ENCODE measurements around the gene CTNND1. TPM values are rescaled to one million over a fixed set of nuclear protein-coding genes. Genes with fewer than 3 reads are reported as not detected.

Gene CTNND1
- total and polyA plus RNA-seq, 2 of the 4 experiments (the other 2 are of a cell fraction), result 88.5 to 229 TPM

GRCh38 chr11:57781529-57781943 lies 19.9 kb downstream of the CTNND1 start:
- 100% methylated on average over 1 of the region's 3 CpGs; no CpG with 5 or more reads in 1 of the 2 experiments for WGBS, 2 experiments (ENCODE audit: extremely low coverage in 2 of 2, insufficient read length in 1 of 2)
- no peak overlapping the region for H3K4ac ChIP-seq (ENCODE audit: low read depth, low read length)

More at GRCh38 chr11:57781529-57781943, 19.9 kb downstream of the CTNND1 start:
- H2AK5ac ChIP-seq (ENCODE audit: low read depth, low read length), result no peak overlapping the region
- no peak overlapping the region for H3K4me3 ChIP-seq (ENCODE audit: insufficient read depth, low read depth, low read length)
- peaks cover 8% of the 10 kb centered on the region for H3K36me3 ChIP-seq (ENCODE audit: control insufficient read depth, insufficient read depth, low read length)
- dilution Hi-C loops (cut with HindIII; ENCODE audit: low sequenced_read_pairs, unreplicated experiment) (no loop called here), intact Hi-C loops (cut with micrococcal nuclease) (no loop called here), in situ Hi-C loops (cut with MboI; ENCODE audit: low sequenced_read_pairs) (no loop called here)
- peaks cover 97% of the 10 kb centered on the region for H4K20me1 ChIP-seq (ENCODE audit: insufficient read depth, low read length)
- H3K27me3 ChIP-seq (ENCODE audit: control insufficient read depth, insufficient read depth, low read length), result no peaks in the 10 kb centered on the region
- H3K4me2 ChIP-seq (ENCODE audit: low read depth, low read length), result no peak overlapping the region
- DNase-seq (peak; percentile 33), ATAC-seq (ENCODE audit: low read depth) (no peak)
- no peak overlapping the region for H2BK20ac ChIP-seq (ENCODE audit: low read depth, low read length)
- POLR2A ChIA-PET (ENCODE audit: unreplicated experiment), result no interaction called here
- no peak overlapping the region for H2BK120ac ChIP-seq (ENCODE audit: low read depth, low read length)
- H3K9me1 ChIP-seq (ENCODE audit: insufficient read depth, low read length), result 0 out of 2 replicates have a peak, but pooled peaks cover 11% of the 10 kb centered on the region
- H3K79me1 ChIP-seq (ENCODE audit: low read depth in 1 of 2, low read length in 2 of 2), result peaks cover 10 to 73% of the 10 kb centered on the region in 2 experiments; a peak in 3 of 4 replicates
- BruUV-seq (replicated peaks), result no TSS peak
- H3K4me1 ChIP-seq (ENCODE audit: control insufficient read depth, insufficient read depth, low read length), result peaks cover 17% of the 10 kb centered on the region
- H3K18ac ChIP-seq (ENCODE audit: low read depth, low read length), result no peak overlapping the region
- H2AK9ac ChIP-seq (replicated peaks; ENCODE audit: low read depth, low read length, poor library complexity), result no peak overlapping the region
- H3K27ac ChIP-seq (ENCODE audit: insufficient read depth, low read length), result no peak overlapping the region
- no peak overlapping the region for H4K8ac ChIP-seq (ENCODE audit: low read depth in 2 of 2, low read length in 2 of 2)
- H3K9me3 ChIP-seq (ENCODE audit: control insufficient read depth, insufficient read depth, low read length), result no peaks in the 10 kb centered on the region
- H2AFZ ChIP-seq (replicated peaks; ENCODE audit: low read length, poor library complexity), result no peak overlapping the region
- no peak overlapping the region for H3K56ac ChIP-seq (ENCODE audit: extremely low read depth, insufficient read depth, low read length)
- H4K91ac ChIP-seq (ENCODE audit: insufficient read depth, low read depth, low read length), result no peak overlapping the region
- no peak overlapping the region for H3K14ac ChIP-seq (replicated peaks; ENCODE audit: low read depth, low read length)
- no peak overlapping the region for H3K23ac ChIP-seq (ENCODE audit: low read depth, low read length)
- no peak overlapping the region for H4K5ac ChIP-seq (ENCODE audit: low read depth, low read length)
- TF ChIP-seq SMC3 (IDR thresholded peaks at IDR 0.05; ENCODE audit: low read depth, low read length) (no peak), CEBPB (IDR thresholded peaks at IDR 0.05; ENCODE audit: low read depth, low read length) (no peak), MAFK (IDR thresholded peaks at IDR 0.05; ENCODE audit: low read depth, low read length) (no peak), CTCF (conservative IDR thresholded peaks at IDR 0.05; ENCODE audit: low read depth, low read length) (no peak), RAD21 (IDR thresholded peaks at IDR 0.05; ENCODE audit: low read length) (no peak), MXI1 (IDR thresholded peaks at IDR 0.05; ENCODE audit: borderline replicate concordance, low read depth, low read length) (no peak), CHD1 (IDR thresholded peaks at IDR 0.05; ENCODE audit: low read depth, low read length) (no peak), NFE2L2 (IDR thresholded peaks at IDR 0.05; ENCODE audit: low read depth, low read length) (no peak)
- H2BK5ac ChIP-seq (ENCODE audit: low read depth, low read length, poor library complexity, severe bottlenecking), result peak overlapping the region; percentile 9
- CTCF ChIA-PET, result no interaction called here
- H2BK15ac ChIP-seq (ENCODE audit: low read depth, low read length), result no peak overlapping the region
- no peak overlapping the region for H3K9ac ChIP-seq (ENCODE audit: low read depth, low read length)

Data from IMR-90 (cell line).